Fibroblast of mammary gland (primary cell): Measurements from ENCODE around the gene NLGN2.

Source experiments
- DNase-seq: peaks from one replicate; pipeline ENCODE4 v3.0.0-alpha.2; 2010; ENCODE audit warnings: low read depth
- H3K4me3 ChIP-seq: 2 replicates; pipeline ENCODE4 v1.5.1; 2011; ENCODE audit warnings: low read depth, mild to moderate bottlenecking, low read length, moderate library complexity; ENCODE audit not compliant: control insufficient read depth
- TF ChIP-seq, protein P1 (sequence below): conservative IDR thresholded peaks from 2 replicates; pipeline ENCODE4 v1.5.1; 2011; ENCODE audit warnings: low read depth, low read length, inconsistent platforms; ENCODE audit not compliant: control insufficient read depth, insufficient read depth

The NLGN2 gene

DNA sequence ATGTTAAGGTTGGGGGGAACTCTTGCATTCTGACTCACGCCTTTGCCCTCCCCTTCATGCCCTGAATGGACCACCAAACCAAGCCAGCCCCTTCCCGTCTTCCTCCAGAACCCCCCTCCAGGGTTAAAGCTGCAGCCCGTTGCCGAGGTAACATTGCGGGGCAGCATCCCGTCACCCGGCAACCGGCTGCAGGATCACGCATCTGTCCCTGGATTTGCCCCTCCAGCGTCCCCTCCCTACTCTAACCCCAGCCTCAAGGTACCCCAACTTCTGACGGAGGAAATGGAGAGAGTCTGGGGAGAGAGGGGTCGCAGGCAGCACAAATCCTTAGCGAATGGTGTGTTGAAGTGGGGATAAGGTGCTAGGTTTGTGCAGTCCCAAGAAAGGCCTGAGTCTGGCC lies 563 bp upstream of the NLGN2 start:
- H3K4me3 ChIP-seq = no peak overlapping the region
- no peak for DNase-seq
- TF ChIP-seq, protein P1, sequence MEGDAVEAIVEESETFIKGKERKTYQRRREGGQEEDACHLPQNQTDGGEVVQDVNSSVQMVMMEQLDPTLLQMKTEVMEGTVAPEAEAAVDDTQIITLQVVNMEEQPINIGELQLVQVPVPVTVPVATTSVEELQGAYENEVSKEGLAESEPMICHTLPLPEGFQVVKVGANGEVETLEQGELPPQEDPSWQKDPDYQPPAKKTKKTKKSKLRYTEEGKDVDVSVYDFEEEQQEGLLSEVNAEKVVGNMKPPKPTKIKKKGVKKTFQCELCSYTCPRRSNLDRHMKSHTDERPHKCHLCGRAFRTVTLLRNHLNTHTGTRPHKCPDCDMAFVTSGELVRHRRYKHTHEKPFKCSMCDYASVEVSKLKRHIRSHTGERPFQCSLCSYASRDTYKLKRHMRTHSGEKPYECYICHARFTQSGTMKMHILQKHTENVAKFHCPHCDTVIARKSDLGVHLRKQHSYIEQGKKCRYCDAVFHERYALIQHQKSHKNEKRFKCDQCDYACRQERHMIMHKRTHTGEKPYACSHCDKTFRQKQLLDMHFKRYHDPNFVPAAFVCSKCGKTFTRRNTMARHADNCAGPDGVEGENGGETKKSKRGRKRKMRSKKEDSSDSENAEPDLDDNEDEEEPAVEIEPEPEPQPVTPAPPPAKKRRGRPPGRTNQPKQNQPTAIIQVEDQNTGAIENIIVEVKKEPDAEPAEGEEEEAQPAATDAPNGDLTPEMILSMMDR = no peak

DNA sequence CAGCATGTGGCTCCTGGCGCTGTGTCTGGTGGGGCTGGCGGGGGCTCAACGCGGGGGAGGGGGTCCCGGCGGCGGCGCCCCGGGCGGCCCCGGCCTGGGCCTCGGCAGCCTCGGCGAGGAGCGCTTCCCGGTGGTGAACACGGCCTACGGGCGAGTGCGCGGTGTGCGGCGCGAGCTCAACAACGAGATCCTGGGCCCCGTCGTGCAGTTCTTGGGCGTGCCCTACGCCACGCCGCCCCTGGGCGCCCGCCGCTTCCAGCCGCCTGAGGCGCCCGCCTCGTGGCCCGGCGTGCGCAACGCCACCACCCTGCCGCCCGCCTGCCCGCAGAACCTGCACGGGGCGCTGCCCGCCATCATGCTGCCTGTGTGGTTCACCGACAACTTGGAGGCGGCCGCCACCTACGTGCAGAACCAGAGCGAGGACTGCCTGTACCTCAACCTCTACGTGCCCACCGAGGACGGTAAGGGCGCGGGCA lies 645 bp downstream of the NLGN2 start:
- no peak for DNase-seq

DNA sequence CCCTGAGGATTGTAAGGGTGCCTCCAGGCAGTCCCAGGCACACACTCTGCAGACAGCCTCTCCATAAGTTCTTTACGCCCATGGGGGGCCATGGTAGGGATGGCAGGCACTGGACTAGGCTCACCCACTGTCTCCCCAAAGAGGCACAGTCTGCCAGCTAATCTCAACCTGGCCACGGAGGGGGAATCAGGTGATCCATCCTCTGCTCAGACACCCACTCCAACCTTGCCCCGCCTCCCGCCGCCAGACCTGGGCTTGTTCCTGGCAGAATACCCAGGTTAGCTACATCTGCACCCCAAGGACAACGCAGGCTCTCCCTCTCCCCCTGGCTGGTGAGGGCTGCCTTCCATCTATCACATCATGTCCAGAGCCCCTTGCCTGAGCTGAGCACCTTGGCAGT lies 1.2 kb downstream of the NLGN2 start:
- H3K4me3 ChIP-seq = no peak overlapping the region
- TF ChIP-seq, protein P1 = no peak
- DNase-seq = no peak

More for the DNA sequence above, 645 bp downstream of the NLGN2 start:
- TF ChIP-seq, protein P1 = no peak
- no peak overlapping the region for H3K4me3 ChIP-seq

DNA sequence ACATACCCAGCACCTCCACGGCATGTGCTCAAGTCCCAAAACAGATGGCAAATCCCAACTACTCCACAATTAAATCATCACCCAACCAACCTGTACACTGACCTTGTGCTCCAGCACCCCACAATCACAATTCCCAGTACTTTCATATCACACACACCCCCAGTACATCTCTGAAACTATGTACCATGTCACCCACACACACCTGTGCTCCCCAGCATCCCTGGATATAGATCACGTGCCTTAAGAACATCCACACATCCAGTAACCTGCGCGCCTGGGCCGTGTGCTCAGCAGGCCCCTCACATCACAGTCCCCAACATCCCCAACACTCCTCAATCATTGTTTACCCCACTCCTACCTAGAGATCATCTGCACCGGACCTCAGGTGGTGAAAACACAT lies 2.1 kb downstream of the NLGN2 start:
- no peak overlapping the region for H3K4me3 ChIP-seq
- DNase-seq = no peak
- TF ChIP-seq, protein P1 = no peak

DNA sequence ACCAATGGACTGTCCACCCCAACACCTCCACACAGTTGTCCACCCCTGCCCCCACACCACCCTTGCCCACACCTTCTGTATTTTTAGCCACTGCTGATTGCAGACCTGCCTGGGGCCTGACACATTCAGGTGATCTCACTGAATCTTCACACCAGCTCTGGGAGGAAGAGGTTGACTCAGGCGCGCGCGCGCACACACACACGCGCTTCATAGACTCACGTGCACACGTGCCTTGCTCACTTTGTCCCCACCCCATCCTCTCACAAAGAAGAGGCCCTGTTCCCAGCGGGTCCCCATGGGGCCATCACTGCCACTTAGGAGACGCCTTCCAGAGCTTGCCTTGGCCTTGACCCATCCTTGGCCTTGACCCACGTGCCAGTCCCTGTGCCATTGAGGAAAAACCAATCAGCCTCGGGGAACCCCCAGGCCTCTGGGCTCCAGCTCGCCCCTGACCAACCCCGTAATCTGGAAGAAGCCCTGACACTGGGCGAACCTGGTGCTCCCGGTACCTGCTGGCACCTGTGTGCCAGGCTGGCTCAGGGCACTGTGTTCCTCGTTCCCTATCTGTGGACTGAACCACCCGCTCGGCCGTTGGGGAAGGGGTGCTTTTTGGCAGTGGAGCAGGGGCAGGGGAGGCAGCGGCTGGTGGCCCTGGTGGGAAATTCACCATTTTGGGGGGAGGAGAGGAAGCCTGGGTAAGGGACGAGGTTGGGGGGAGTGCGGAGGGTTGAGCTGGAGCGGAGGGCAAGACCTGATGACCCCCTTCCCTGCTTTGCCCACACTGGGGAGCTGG lies 3.2 kb downstream of the NLGN2 start:
- TF ChIP-seq, protein P1 = no peak
- no peak overlapping the region for H3K4me3 ChIP-seq
- DNase-seq = no peak

DNA sequence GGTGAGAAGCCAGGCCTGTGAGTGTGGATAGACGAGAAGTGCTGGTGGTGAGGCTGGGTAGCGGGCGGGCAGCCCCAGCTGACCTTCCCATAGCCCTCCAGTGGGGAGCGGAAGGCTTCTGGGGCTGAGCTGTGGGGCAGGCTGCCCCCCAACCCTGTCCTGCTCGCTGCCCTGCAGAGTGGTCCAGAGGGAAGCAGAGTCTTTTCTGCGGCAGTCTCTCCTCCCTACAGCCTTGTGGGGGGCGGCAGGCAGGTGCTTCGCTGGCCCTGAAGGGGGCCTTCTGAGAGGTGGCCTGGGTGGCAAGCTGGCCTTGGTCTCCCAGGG lies 3.7 kb downstream of the NLGN2 start:
- TF ChIP-seq, protein P1 = no peak
- H3K4me3 ChIP-seq = no peak overlapping the region
- no peak for DNase-seq

DNA sequence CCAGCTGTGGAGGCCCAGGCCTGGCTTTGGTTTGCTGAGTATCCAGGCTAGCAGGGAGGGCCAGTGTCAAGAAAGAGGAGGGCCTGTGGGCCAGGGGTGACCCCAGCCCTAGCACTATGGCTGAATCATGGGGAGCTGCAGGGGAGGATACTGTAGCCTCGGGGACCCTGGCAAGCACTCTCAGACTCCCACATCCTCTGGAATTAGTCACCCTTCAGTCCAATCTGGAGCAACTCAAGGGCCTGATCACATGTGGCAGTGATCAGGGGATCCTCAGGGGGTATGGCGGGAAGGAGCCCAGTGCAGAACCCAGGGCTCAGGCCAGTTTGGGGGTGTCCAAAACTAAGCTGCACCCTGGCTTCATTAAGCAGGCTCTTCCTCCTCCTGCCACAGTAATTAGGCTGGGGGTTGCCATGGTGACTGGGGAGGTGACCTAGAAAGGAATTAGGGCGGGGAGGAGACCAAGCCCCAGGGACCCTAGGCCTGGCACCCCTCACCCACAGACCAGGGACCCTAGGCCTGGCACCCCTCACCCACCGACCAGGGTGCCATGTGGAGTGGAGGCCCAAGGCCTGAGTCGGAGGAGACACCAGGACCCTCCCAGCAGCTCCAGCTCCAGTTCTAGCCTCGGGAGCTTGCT lies 5.8 kb downstream of the NLGN2 start:
- H3K4me3 ChIP-seq = no peak overlapping the region
- TF ChIP-seq, protein P1 = no peak
- peak; percentile 79 for DNase-seq
